Measurements from ENCODE around the gene EXOC3L2.
"Not testable (repeated sequence)": the region's sequence is repeated elsewhere in the genome, so short reads cannot be mapped to it uniquely, and the experiment has no call there.

Gene EXOC3L2

GRCh38 chr19:45245334-45245787, at the start of gene EXOC3L2:
EXOC3L2 (minus strand) TSS chr19:45245407; CDS start chr19:45239045, 6,362 bp downstream.
- DNase-seq (ENCODE audit: low read depth): no peak

GRCh38 chr19:45294291-45295029, 49.3 kb upstream of the EXOC3L2 start:
- DNase-seq (ENCODE audit: low read depth): no peak

GRCh38 chr19:45293682-45294081, 48.5 kb upstream of the EXOC3L2 start:
- DNase-seq (ENCODE audit: low read depth): peak; percentile 4

DNA sequence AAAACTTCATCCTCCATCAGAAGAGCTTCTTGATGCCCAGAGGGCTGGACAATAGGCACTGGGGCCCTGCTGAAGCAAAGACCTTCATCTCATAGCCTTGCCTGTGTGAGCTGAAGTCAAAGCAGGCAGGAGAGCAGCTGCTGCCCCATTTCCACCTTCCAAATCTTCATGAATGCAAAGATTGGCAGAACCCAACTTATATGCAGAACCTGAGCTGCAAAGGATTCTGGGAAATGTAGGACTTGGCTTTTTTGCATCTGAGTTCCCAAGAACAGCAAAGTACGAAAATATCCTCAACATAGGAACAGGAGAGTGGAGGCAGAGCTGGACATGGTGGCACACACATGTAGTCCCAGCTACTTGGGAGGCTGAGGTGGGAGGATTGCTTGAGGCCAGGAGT, 46.6 kb upstream of the EXOC3L2 start:
- no peak for DNase-seq (ENCODE audit: low read depth)

DNA sequence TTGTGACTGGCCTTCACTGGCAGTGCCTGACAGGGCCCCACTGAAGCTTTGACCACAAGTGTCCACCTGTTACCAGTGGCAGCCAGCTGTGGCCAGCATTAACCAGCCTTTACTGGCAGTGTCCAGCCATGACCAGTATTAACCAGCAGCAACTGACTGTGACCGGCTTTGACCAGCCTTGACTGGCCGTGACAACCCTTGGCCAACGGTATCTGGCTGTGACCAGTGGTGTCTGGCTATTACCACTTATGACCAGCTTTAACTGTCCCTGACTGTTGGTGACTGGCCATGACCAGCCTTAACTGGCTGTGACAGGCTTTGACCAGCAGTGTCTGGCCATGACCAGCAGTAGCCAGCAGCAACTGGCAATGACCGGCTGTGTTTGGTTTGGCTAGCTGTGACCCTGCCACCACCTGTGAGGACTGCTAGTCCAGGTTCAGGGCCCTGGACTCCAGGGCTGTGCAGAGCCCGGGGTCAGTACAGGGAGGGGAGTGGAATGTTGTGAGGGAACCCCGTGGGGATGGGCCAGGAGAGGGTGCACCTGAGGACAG, 45.2 kb upstream of the EXOC3L2 start:
- no peak for DNase-seq (ENCODE audit: low read depth)

DNA sequence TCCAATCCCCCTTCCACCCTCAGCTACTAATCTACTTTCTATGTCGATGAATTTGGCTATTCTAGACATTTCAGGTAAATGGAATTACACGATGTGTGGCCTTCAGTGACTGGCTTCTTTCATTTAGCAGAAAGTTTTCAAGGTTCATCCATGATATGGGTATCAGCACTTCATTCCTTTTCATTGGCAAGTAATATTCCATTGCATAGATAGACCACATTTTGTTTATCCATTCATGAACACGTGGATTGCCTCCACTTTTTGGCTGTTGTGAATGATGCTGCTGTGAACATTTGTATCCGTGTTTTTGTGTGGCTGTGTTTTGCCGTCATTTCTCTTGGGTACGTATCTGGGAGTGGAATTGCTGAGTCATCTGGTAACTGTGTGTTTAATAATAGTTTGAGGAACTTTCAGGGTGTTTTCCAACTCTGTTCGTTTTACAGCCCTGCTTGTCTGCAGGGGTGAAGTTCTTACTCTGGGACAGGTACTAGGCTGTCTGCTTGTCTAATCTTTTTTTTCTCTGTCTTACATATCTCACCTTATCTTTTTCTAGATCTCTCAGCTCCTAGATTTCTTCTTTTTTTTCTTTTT, 38.3 kb upstream of the EXOC3L2 start:
- no peak for DNase-seq (ENCODE audit: low read depth)

- DNase-seq (ENCODE audit: low read depth): no peak
Observed at GRCh38 chr19:45280471-45280961, 35.3 kb upstream of the EXOC3L2 start.

- DNase-seq (ENCODE audit: low read depth): no peak
Observed at GRCh38 chr19:45279587-45280192, 34.5 kb upstream of the EXOC3L2 start.

- no peak for DNase-seq (ENCODE audit: low read depth)
Observed at GRCh38 chr19:45278087-45278486, 32.9 kb upstream of the EXOC3L2 start.

- no peak for DNase-seq (ENCODE audit: low read depth)
Observed at GRCh38 chr19:45276284-45276687, 31.1 kb upstream of the EXOC3L2 start.

GRCh38 chr19:45275370-45275971, 30.3 kb upstream of the EXOC3L2 start:
- DNase-seq (ENCODE audit: low read depth): no peak

- no peak for DNase-seq (ENCODE audit: low read depth)
Observed at GRCh38 chr19:45273521-45273855, 28.3 kb upstream of the EXOC3L2 start.

DNA sequence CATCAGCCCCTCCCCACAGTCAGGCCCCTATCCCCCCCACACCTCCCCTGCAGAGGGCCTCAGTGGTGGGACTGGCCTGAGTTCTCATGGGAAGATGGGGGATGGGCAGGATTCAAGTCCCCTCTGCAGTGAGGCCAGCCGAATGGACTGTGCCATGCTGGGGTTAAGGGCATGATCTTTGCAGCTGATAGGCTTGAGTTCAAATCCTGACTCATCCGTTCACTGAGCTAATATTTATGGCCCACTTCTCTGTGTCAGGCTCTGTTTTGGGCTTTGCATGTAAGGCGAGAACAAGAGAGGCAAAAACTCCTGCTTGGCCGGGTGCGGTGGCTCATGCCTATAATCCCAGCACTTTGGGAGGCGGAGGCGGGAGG, 26.5 kb upstream of the EXOC3L2 start:
- DNase-seq (ENCODE audit: low read depth): no peak

GRCh38 chr19:45271098-45271734, 26.0 kb upstream of the EXOC3L2 start:
- DNase-seq (ENCODE audit: low read depth): no peak

GRCh38 chr19:45269939-45270338, 24.7 kb upstream of the EXOC3L2 start:
- DNase-seq (ENCODE audit: low read depth): not testable (repeated sequence)

GRCh38 chr19:45267296-45267695, 22.1 kb upstream of the EXOC3L2 start:
- DNase-seq (ENCODE audit: low read depth): no peak

GRCh38 chr19:45265375-45265774, 20.2 kb upstream of the EXOC3L2 start:
- no peak for DNase-seq (ENCODE audit: low read depth)

DNA sequence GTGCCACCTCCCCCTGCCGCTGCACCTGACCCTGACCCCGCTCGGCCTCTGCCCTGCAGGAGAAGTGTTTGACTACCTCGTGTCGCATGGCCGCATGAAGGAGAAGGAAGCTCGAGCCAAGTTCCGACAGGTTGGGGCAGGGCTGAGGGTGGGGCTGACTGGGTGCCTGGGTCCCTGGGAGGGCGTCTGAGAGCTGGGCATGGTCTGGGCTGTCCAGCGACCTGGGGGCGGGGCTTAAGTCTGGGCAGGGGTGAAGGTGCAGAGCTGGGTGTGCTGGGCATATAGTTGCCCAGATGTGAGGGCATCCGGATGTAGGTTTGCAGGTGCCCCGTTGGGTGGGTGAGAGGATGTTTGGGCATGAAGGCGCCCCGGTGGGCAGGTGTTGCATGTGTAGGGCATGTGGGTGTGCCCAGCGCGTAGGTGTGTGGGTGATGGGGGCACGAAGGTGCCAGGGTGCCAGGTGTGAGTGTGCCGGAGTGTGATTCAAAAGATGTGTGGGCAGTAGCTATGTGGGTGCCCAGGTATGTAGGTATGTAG, 19.6 kb upstream of the EXOC3L2 start:
- no peak for DNase-seq (ENCODE audit: low read depth)

DNA sequence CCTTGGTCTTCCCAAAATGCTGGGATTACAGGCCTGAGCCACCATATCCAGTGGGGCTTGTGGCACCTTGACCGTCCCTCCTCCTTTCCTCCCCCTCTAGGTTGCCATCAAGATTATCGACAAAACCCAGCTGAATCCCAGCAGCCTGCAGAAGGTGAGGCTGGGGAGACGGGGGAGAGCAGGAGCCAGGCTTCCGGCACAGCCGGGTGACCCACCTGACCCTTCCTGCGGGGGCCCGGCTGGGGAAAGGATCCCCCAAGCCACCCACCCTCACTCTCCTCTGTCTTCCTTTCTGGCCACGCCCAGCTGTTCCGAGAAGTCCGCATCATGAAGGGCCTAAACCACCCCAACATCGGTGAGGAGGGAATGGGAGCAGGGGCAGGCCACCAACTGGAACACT, 17.8 kb upstream of the EXOC3L2 start:
- DNase-seq (ENCODE audit: low read depth): no peak

- no peak for DNase-seq (ENCODE audit: low read depth)
Observed at GRCh38 chr19:45262570-45262969, 17.4 kb upstream of the EXOC3L2 start.

DNA sequence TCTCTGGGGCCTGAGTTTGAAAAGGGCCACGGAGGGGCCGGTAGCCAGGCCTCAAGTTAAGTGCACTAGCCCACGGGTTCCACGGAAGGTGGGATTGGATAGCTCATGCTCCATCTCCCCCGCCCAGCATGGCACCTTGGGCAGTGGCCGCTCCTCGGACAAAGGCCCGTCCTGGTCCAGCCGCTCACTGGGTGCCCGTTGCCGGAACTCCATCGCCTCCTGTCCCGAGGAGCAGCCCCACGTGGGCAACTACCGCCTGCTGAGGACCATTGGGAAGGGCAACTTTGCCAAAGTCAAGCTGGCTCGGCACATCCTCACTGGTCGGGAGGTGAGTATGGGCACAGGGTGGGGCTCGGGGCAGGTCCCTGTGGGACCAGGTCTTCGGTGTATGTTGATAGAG, 13.7 kb upstream of the EXOC3L2 start:
- no peak for DNase-seq (ENCODE audit: low read depth)

- DNase-seq (ENCODE audit: low read depth): no peak
Observed at GRCh38 chr19:45256836-45257235, 11.6 kb upstream of the EXOC3L2 start.
